Calu3 (cell line): Measurements from ENCODE around the gene TMCC2. TPM values are rescaled to one million over a fixed set of nuclear protein-coding genes. Genes with fewer than 3 reads are reported as not detected.

Source experiments
- BruUV-seq: library from RNA; stranded (reverse); fragments of 400-500 nt; replicated peaks from 2 replicates; lab custom pipeline; 2021; lab: Mats Ljungman, UMichigan
- CTCF ChIA-PET: fragments of 300-600 bp; sonication (Branson Sonifier 250); formaldehyde crosslinking; loops from one replicate; lab custom pipeline; 2022; ENCODE audit warnings: antibody characterized with exemption; lab: Charles Lee
- DNase-seq: peaks from one replicate; pipeline ENCODE4 v3.0.0; 2022
- H3K27ac Mint-ChIP-seq: one replicate; pipeline ENCODE4 v1.8.0; 2022; ENCODE audit warnings: mixed read lengths; ENCODE audit not compliant: unreplicated experiment
- H3K27me3 Mint-ChIP-seq: one replicate; pipeline ENCODE4 v1.8.0; 2022; ENCODE audit warnings: mixed read lengths; ENCODE audit not compliant: unreplicated experiment
- H3K36me3 Mint-ChIP-seq: one replicate; pipeline ENCODE4 v1.8.0; 2022; ENCODE audit warnings: mild to moderate bottlenecking, moderate library complexity, mixed read lengths; ENCODE audit not compliant: insufficient read depth, unreplicated experiment
- H3K4me1 Mint-ChIP-seq: one replicate; pipeline ENCODE4 v1.8.0; 2022; ENCODE audit warnings: mild to moderate bottlenecking, low read depth, mixed read lengths; ENCODE audit not compliant: unreplicated experiment
- H3K4me3 Mint-ChIP-seq: one replicate; pipeline ENCODE4 v1.8.0; 2022; ENCODE audit warnings: mild to moderate bottlenecking, low read depth, moderate library complexity, mixed read lengths; ENCODE audit not compliant: unreplicated experiment
- H3K9me3 Mint-ChIP-seq: one replicate; pipeline ENCODE4 v1.8.0; 2022; ENCODE audit warnings: low read depth, mixed read lengths; ENCODE audit not compliant: unreplicated experiment
- intact Hi-C: fragments of 100-400 bp; cut with micrococcal nuclease; formaldehyde crosslinking; loops from one replicate; pipeline ENCODE4 v1.10.0; 2022; ENCODE audit not compliant: unreplicated experiment
- total RNA-seq: library from RNA; stranded (reverse); gene quantifications from 2 replicates; pipeline ENCODE4 v1.2.3, GENCODE V29; 2022
- TF ChIP-seq, protein P1 (sequence below): fragments of 200-600 bp; IDR thresholded peaks from one replicate; pipeline ENCODE4 v1.8.0; 2022; ENCODE audit warnings: antibody characterized with exemption; ENCODE audit not compliant: unreplicated experiment

Gene TMCC2
- total RNA-seq, 1 experiment from 2014 or later: 0.33 TPM

DNA sequence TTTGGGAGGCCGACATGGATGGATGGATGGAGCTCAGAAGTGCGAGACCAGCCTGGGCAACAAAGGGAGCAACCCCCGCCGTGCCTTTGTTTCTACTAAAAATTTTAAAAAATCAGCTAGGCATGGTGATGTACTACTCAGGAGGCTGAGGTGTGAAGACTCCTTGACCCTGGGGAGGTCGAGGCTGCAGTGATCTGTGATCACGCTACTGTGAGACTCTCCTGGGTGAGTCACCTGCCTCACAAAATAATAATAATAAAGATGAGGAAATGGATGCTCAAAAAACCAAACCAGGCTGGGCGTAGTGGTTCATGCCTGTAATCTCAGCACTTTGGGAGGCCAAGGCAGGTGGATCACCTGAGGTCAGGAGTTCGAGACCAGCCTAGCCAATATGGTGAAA, 35.5 kb upstream of the TMCC2 start:
- Mint-ChIP-seq H3K4me3 (no peak overlapping the region), H3K36me3 (peaks cover 4% of the 10 kb centered on the region), H3K9me3 (no peaks in the 10 kb centered on the region), H3K27me3 (no peaks in the 10 kb centered on the region), H3K27ac (no peak overlapping the region), H3K4me1 (peaks cover 15% of the 10 kb centered on the region)
- BruUV-seq: no TSS peak
- intact Hi-C loops: no loop called here
- TF ChIP-seq, protein P1, sequence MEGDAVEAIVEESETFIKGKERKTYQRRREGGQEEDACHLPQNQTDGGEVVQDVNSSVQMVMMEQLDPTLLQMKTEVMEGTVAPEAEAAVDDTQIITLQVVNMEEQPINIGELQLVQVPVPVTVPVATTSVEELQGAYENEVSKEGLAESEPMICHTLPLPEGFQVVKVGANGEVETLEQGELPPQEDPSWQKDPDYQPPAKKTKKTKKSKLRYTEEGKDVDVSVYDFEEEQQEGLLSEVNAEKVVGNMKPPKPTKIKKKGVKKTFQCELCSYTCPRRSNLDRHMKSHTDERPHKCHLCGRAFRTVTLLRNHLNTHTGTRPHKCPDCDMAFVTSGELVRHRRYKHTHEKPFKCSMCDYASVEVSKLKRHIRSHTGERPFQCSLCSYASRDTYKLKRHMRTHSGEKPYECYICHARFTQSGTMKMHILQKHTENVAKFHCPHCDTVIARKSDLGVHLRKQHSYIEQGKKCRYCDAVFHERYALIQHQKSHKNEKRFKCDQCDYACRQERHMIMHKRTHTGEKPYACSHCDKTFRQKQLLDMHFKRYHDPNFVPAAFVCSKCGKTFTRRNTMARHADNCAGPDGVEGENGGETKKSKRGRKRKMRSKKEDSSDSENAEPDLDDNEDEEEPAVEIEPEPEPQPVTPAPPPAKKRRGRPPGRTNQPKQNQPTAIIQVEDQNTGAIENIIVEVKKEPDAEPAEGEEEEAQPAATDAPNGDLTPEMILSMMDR: no peak
- CTCF ChIA-PET: interaction anchor here (0.6 kb wide), 1 partner anchor 465 kb away, joined by 6 read pairs; no protein-coding TSS in a partner anchor
- no peak for DNase-seq

DNA sequence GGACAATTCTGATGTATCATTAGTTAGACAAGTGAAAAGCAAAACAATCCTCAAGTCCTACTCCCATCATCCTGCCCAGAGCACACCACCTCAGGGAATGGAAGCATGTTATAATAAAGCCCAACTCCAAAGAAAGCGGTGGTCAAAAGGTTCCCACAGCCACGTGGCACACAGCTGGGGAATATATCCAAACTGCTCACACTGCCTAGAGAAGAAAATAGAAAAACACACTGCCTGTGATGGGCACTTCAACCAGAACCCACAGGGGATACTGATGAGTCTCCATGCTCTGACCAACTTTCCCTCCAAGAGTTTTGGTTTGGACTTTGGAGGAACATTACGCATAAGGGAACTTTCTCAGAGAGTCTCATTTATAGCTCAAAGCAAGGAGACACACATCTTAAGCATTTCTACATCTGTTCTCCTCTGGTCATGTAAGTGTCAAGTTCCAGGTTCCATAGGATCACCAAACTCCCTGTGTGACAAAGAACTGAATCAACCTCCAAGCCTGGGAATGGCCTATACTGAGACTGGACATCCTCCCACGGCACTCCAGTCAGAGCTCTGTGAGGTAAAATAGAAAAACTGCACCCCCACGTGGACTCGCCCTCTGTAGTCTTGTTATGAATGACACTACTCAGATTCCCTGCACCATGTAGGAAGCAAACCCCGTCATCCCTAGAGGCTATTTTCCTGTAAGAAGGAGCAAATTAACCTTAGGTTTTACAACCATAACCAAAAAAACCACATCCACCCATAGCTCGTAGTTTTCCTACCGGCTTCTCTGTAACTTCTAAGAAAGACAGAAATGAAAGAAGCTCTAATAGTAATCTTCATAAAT, 28.4 kb upstream of the TMCC2 start:
- intact Hi-C loops: no loop called here
- BruUV-seq: no TSS peak
- H3K9me3 Mint-ChIP-seq: no peaks in the 10 kb centered on the region
- H3K4me1 Mint-ChIP-seq: no peaks in the 10 kb centered on the region
- DNase-seq: no peak
- H3K36me3 Mint-ChIP-seq: peaks cover 4% of the 10 kb centered on the region
- CTCF ChIA-PET: interaction anchor here (0.6 to 1.7 kb wide), 2 partner anchors 12 to 157 kb away, joined by 4 to 5 read pairs; partner anchors contain the start of gene DSTYK
- no peak overlapping the region for H3K4me3 Mint-ChIP-seq
- no peak overlapping the region for H3K27ac Mint-ChIP-seq
- TF ChIP-seq, protein P1: no peak
- H3K27me3 Mint-ChIP-seq: no peaks in the 10 kb centered on the region

DNA sequence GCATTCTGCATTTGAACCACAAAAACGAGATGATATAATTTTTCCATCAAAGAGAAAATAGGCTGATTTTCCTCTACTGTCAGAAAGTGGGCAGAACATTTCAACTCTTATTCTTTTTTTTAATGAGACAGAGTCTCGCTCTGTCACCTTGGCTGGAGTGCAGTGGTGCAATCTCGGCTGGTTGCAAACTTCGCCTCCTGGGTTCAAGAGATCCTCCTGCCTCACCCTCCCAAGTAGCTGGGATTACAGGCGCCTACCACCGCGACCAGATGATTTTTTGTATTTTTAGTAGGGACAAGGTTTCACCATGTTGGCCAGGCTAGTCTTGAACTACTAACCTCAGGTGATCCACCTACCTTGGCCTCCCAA, 27.8 kb upstream of the TMCC2 start:
- BruUV-seq: no TSS peak
- H3K36me3 Mint-ChIP-seq: peaks cover 4% of the 10 kb centered on the region
- H3K27me3 Mint-ChIP-seq: no peaks in the 10 kb centered on the region
- H3K27ac Mint-ChIP-seq: no peak overlapping the region
- H3K4me1 Mint-ChIP-seq: no peaks in the 10 kb centered on the region
- TF ChIP-seq, protein P1: no peak
- intact Hi-C loops: no loop called here
- no peaks in the 10 kb centered on the region for H3K9me3 Mint-ChIP-seq
- no peak for DNase-seq
- CTCF ChIA-PET: interaction anchor here (0.6 to 1.7 kb wide), 2 partner anchors 11 to 156 kb away, joined by 4 to 5 read pairs; partner anchors contain the start of gene DSTYK
- no peak overlapping the region for H3K4me3 Mint-ChIP-seq

DNA sequence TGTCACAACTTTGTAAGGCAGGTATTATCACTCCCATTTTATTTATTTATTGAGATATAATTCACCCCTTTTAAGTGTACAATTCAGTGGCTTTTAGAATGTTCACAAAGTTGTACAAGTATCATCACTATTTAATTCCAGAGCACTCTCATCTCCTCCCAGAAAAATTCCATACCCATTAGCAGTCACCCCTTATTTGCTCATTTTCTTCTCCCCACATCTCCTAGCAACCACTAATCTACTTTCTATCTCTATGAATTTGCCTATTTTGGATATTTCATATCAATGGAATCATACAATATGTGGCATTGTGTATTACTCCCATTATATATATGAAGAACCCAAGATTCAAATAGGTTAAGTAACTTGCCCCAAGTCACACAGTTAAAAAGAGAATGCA, 23.2 kb upstream of the TMCC2 start:
- TF ChIP-seq, protein P1: no peak
- DNase-seq: no peak
- H3K4me3 Mint-ChIP-seq: no peak overlapping the region
- no peak overlapping the region for H3K27ac Mint-ChIP-seq
- intact Hi-C loops: no loop called here
- H3K9me3 Mint-ChIP-seq: no peaks in the 10 kb centered on the region
- H3K27me3 Mint-ChIP-seq: no peaks in the 10 kb centered on the region
- CTCF ChIA-PET: no interaction called here
- BruUV-seq: no TSS peak
- no peaks in the 10 kb centered on the region for H3K4me1 Mint-ChIP-seq
- no peaks in the 10 kb centered on the region for H3K36me3 Mint-ChIP-seq
